Suprapubic skin (tissue), 4 donors: ENCODE data around the gene GULP1.

Experiments
- CTCF ChIP-seq, 2 donors: fragments of 200-600 bp in 1 of 2; fragments of 450-650 bp in 1 of 2; sonication (generic) in 1 of 2; IDR thresholded peaks; one replicate each; pipeline ENCODE4 v1.5.1; 2016 to 2019; ENCODE audit warnings: antibody characterized with exemption in 2 of 2, mild to moderate bottlenecking in 1 of 2, moderate library complexity in 1 of 2
- EP300 ChIP-seq: sonication (generic); formaldehyde crosslinking; IDR thresholded peaks from one replicate; pipeline ENCODE4 v1.6.1; 2017; ENCODE audit warnings: antibody characterized with exemption
- POLR2A ChIP-seq, 2 donors: fragments of 450-650 bp; IDR thresholded peaks; one replicate each; pipeline ENCODE4 v1.6.1; 2017; ENCODE audit warnings: antibody characterized with exemption in 2 of 2, mild to moderate bottlenecking in 2 of 2, moderate library complexity in 2 of 2
- POLR2AphosphoS5 ChIP-seq, 3 donors: sonication (generic); formaldehyde crosslinking; IDR thresholded peaks; one replicate each; pipeline ENCODE4 v1.6.1; 2017; ENCODE audit warnings: antibody characterized with exemption in 3 of 3

DNA sequence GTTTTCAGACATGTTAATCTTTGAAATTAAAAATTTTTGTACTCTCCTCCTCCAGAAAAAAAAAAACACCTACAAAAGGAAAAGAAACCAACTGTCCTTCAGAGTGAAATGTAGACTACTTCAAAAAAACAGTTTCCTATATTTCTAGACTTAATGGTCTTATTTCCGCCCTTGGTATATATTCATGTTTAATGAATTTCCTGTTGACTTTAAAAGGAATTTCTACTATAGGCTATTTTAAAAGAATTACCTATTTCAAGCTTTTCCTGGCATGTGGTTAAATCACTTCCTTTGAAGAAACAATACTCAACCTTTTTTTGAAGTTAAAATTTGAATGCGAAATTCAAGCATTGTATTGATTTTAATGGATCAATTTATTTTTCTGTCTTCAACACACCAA lies 29.2 kb downstream of the GULP1 start:
- TF ChIP-seq CTCF (IDR thresholded peaks at IDR 0.05): no peak
- TF ChIP-seq POLR2A (IDR thresholded peaks at IDR 0.05): no peak
- no peak for TF ChIP-seq EP300
- no peak for TF ChIP-seq POLR2AphosphoS5 (IDR thresholded peaks at IDR 0.05)
